ENCODE measurements around the gene ZNF536. TPM values are rescaled to one million over a fixed set of nuclear protein-coding genes. Genes with fewer than 3 reads are reported as not detected.

The ZNF536 gene
- total RNA-seq, 4 donors from 2014 or later = 1.00 to 7.1 (median 1.8) TPM

GRCh38 chr19:30387311-30388115 is 15.3 kb downstream of the ZNF536 start:
- Histone ChIP-seq H3K4me3 (no peak overlapping the region), H3K4me1 (no peaks in the 10 kb centered on the region), H3K9me3 (no peaks in the 10 kb centered on the region), H3K27ac (no peak overlapping the region), H3K27me3 (no peaks in the 10 kb centered on the region), H3K36me3 (no peaks in the 10 kb centered on the region)
- TF ChIP-seq EP300 (IDR thresholded peaks at IDR 0.05; ENCODE audit: low read depth) (no peak), POLR2A (IDR thresholded peaks at IDR 0.05) (no peak), POLR2AphosphoS5 (IDR thresholded peaks at IDR 0.05) (no peak)
- TF ChIP-seq, protein P1, sequence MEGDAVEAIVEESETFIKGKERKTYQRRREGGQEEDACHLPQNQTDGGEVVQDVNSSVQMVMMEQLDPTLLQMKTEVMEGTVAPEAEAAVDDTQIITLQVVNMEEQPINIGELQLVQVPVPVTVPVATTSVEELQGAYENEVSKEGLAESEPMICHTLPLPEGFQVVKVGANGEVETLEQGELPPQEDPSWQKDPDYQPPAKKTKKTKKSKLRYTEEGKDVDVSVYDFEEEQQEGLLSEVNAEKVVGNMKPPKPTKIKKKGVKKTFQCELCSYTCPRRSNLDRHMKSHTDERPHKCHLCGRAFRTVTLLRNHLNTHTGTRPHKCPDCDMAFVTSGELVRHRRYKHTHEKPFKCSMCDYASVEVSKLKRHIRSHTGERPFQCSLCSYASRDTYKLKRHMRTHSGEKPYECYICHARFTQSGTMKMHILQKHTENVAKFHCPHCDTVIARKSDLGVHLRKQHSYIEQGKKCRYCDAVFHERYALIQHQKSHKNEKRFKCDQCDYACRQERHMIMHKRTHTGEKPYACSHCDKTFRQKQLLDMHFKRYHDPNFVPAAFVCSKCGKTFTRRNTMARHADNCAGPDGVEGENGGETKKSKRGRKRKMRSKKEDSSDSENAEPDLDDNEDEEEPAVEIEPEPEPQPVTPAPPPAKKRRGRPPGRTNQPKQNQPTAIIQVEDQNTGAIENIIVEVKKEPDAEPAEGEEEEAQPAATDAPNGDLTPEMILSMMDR (IDR thresholded peaks at IDR 0.05) = no peak
- intact Hi-C loops (cut with DNase I; ENCODE audit: low total_unique reads) (no loop called here), in situ Hi-C loops (cut with MboI; ENCODE audit: low pct_ligation_motif_present in 1 of 4, low pct_unique_long_range_greater_than_20kb in 1 of 4, low sequenced_read_pairs in 3 of 4) (no loop called here)
- WGBS, 2 donors (ENCODE audit: low coverage in 1 of 2) = 70% methylated on average over 12 of the region's 12 CpGs; no CpG with 5 or more reads in 1 of the 2 donors
- no peak for DNase-seq

GRCh38 chr19:30388327-30388726 is 16.1 kb downstream of the ZNF536 start:
- no peak overlapping the region for H3K27ac ChIP-seq
- H3K36me3 ChIP-seq = no peaks in the 10 kb centered on the region
- no peaks in the 10 kb centered on the region for H3K9me3 ChIP-seq
- in situ Hi-C loops (cut with MboI; ENCODE audit: low pct_ligation_motif_present in 1 of 4, low pct_unique_long_range_greater_than_20kb in 1 of 4, low sequenced_read_pairs in 3 of 4) = no loop called here
- no peaks in the 10 kb centered on the region for H3K27me3 ChIP-seq
- intact Hi-C loops (cut with DNase I; ENCODE audit: low total_unique reads) = no loop called here
- DNase-seq = no peak
- H3K4me3 ChIP-seq = no peak overlapping the region
- 80 to 88% methylated on average over 1 to 9 of the region's 9 CpGs for WGBS, 2 donors (ENCODE audit: low coverage in 1 of 2)
- TF ChIP-seq POLR2A (IDR thresholded peaks at IDR 0.05) (no peak), POLR2AphosphoS5 (IDR thresholded peaks at IDR 0.05) (no peak), EP300 (IDR thresholded peaks at IDR 0.05; ENCODE audit: low read depth) (no peak)
- TF ChIP-seq, protein P1 (IDR thresholded peaks at IDR 0.05) = no peak
- H3K4me1 ChIP-seq = no peaks in the 10 kb centered on the region

GRCh38 chr19:30388819-30389218 is 16.6 kb downstream of the ZNF536 start:
- no peak overlapping the region for H3K27ac ChIP-seq
- DNase-seq = no peak
- 87% methylated on average over 5 of the region's 5 CpGs; no CpG with 5 or more reads in 1 of the 2 donors for WGBS, 2 donors (ENCODE audit: low coverage in 1 of 2)
- in situ Hi-C loops (cut with MboI; ENCODE audit: low pct_ligation_motif_present in 1 of 4, low pct_unique_long_range_greater_than_20kb in 1 of 4, low sequenced_read_pairs in 3 of 4) = no loop called here
- H3K4me1 ChIP-seq = no peaks in the 10 kb centered on the region
- H3K4me3 ChIP-seq = no peak overlapping the region
- no peaks in the 10 kb centered on the region for H3K27me3 ChIP-seq
- TF ChIP-seq POLR2AphosphoS5 (IDR thresholded peaks at IDR 0.05) (no peak), POLR2A (IDR thresholded peaks at IDR 0.05) (no peak), EP300 (IDR thresholded peaks at IDR 0.05; ENCODE audit: low read depth) (no peak)
- TF ChIP-seq, protein P1 (IDR thresholded peaks at IDR 0.05) = no peak
- H3K9me3 ChIP-seq = no peaks in the 10 kb centered on the region
- intact Hi-C loops (cut with DNase I; ENCODE audit: low total_unique reads) = no loop called here
- no peaks in the 10 kb centered on the region for H3K36me3 ChIP-seq

DNA sequence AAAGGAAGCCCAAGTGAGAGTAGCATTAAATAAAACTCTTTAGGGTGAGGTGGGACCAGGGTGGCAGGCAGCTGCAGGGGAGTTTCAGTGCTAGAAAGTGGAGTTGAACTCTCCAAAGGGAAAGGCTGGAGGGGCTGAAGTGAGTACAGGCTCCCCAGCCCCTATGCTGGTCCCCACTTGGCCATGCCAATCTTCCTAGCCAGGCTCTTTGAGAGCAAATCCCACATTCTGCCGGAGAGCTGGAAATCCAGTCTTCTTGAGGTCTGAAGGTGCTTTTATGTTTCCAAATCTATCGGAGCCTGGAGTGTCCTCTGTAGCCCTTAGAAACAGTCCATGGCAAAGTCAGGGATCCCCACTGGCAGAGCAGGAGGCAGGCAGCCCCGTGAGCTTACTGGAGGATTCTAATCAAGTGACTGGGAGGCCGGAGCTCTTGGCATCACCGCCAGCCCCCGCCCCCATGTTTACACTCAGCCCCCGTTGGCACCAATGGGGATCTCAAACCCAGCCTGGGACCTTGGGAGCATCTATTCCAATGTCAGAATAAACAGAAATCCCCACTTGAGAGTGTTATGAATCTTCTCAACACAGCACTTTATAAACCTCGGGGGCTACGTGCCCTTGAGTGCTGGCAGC is 18.3 kb downstream of the ZNF536 start:
- intact Hi-C loops (cut with DNase I; ENCODE audit: low total_unique reads) = no loop called here
- Histone ChIP-seq H3K27ac (no peak overlapping the region), H3K9me3 (no peaks in the 10 kb centered on the region), H3K36me3 (no peaks in the 10 kb centered on the region), H3K4me1 (no peaks in the 10 kb centered on the region), H3K27me3 (no peaks in the 10 kb centered on the region), H3K4me3 (no peak overlapping the region)
- in situ Hi-C loops (cut with MboI; ENCODE audit: low pct_ligation_motif_present in 1 of 4, low pct_unique_long_range_greater_than_20kb in 1 of 4, low sequenced_read_pairs in 3 of 4) = no loop called here
- TF ChIP-seq POLR2A (IDR thresholded peaks at IDR 0.05) = no peak
- no peak for TF ChIP-seq EP300 (IDR thresholded peaks at IDR 0.05; ENCODE audit: low read depth)
- TF ChIP-seq, protein P1 (IDR thresholded peaks at IDR 0.05) = no peak
- no peak for TF ChIP-seq POLR2AphosphoS5 (IDR thresholded peaks at IDR 0.05)
- WGBS, 2 donors (ENCODE audit: low coverage in 1 of 2) = 62% methylated on average over 9 of the region's 9 CpGs; no CpG with 5 or more reads in 1 of the 2 donors
- no peak for DNase-seq
